HTERT RPE-1 (cell line): ENCODE data around the gene AVL9.
"Not testable (repeated sequence)": the region's sequence is repeated elsewhere in the genome, so short reads cannot be mapped to it uniquely, and the experiment has no call there.

Experiments
- in situ Hi-C: fragments of 300-500 bp; cut with MboI; formaldehyde crosslinking; loops from 4 replicates; pipeline ENCODE4 v1.14.3; 2020; ENCODE audit warnings: low sequenced_read_pairs

The AVL9 gene

GRCh38 chr7:32494946-32495297, 367 bp upstream of the AVL9 start:
- in situ Hi-C loops, result no loop called here

DNA sequence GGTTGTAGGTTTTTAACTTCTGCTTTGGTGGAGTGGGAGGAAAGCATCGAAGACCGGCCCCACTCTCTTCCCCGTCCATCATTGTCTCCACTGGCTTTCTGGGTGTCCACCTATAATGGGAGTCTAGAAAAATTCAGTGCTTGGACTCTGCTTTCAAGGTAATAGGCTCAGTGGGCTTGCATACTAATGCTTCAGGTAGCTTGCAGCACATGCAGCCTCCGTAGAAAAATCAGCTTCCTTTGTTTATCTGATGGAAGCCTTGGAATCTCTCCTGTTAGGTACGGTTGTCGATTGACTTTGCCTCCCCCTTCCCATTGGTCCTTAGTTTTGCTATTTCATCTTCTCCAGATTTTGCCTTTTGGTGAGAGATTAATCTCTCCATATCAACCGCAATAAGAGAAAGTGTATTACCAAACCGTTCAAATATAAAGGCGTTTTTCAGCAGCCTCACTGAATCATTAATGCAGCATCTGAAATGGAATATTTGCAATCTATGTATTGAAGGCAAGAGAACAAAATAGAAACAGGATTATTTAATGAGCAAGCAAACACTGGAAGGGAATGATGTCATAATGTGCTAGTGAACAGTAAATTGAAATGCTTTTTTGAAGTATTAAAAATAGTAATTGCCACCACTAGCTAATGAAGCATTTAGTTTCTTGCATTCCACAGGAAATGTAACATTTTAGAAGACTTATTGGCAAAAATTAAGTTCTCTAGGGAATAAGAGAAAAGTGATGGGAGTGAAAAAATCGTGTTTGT, 944 bp downstream of the AVL9 start:
- in situ Hi-C loops, result no loop called here

- in situ Hi-C loops, result not testable (repeated sequence)
Observed at GRCh38 chr7:32499755-32500154, 4.5 kb downstream of the AVL9 start.

DNA sequence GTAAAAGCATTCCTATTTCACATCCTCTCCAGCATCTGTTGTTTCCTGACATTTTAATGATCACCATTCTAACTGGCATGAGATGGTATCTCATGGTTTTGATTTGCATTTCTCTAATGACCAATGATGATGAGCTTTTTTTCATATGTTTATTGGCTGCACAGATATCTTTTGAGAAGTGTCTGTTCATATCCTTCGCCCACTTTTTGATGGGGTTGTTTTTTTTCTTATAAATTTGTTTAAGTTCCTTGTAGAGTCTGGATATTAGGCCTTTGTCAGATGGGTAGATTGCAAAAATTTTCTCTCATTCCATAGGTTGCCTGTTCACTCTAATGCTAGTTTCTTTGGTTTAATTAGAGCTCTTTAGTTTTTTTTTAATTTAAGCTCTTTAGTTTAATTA, 4.9 kb downstream of the AVL9 start:
- in situ Hi-C loops, result not testable (repeated sequence)

GRCh38 chr7:32500922-32501341, 5.6 kb downstream of the AVL9 start:
- in situ Hi-C loops, result no loop called here

GRCh38 chr7:32501522-32501921, 6.2 kb downstream of the AVL9 start:
- in situ Hi-C loops, result no loop called here

DNA sequence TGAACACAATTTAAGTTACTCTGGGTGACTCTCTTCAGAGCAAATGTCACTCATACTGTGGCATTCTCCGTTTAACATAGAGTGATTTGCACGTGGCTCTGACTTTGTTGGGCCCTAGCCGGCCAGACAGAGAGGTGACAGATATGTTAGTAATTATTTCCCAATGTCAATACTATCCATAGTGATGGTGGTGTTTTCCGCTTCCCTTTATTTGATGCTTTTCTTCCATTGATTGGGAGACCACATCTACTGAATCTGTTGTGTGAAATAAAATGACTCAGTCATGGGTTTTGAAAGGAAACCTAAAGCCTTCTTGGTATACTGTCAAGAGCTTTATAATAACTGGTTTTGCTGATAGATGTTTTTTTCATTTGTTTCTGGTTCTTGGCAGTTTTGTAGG, 7.4 kb downstream of the AVL9 start:
- in situ Hi-C loops, result no loop called here

GRCh38 chr7:32506266-32507054, 11.2 kb downstream of the AVL9 start:
- in situ Hi-C loops, result no loop called here

DNA sequence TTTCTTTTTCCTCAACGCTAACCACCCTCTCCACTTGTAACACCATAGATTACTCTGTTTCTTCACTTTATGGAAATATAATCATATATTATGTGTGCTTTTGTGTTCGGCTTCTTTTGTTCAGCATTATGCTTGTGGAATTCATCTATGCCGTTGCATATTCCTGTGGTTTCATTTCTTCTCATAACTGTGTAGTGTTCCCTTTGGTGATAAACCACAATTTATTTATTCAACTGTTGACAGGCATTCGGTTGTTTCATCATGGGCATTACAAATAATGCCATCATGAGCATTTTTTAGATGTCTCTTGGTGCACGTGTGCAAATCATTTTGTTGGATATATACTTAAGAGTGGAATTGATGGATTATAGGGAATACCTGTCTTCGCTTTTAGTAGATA, 12.1 kb downstream of the AVL9 start:
- in situ Hi-C loops, result no loop called here

- in situ Hi-C loops, result no loop called here
Observed at GRCh38 chr7:32511791-32512190, 16.5 kb downstream of the AVL9 start.

DNA sequence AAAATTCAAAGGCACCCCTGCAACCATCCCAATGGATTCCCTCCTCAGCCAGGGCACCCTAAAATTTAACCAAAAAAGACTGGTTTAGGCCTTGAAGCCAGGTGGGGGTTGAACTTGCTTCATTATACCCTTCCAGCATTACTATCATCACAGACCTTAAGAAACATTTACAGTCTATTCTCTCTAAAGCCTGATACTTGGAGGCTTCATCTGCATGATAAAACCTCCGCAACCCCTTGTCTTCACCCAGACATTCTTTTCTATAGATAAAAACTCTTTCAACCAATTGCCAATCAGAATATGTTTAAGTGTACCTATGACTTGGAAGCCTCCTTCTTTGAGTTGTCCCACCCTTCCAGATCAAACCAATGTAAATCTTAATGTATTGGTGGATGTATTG, 17.9 kb downstream of the AVL9 start:
- in situ Hi-C loops, result no loop called here

DNA sequence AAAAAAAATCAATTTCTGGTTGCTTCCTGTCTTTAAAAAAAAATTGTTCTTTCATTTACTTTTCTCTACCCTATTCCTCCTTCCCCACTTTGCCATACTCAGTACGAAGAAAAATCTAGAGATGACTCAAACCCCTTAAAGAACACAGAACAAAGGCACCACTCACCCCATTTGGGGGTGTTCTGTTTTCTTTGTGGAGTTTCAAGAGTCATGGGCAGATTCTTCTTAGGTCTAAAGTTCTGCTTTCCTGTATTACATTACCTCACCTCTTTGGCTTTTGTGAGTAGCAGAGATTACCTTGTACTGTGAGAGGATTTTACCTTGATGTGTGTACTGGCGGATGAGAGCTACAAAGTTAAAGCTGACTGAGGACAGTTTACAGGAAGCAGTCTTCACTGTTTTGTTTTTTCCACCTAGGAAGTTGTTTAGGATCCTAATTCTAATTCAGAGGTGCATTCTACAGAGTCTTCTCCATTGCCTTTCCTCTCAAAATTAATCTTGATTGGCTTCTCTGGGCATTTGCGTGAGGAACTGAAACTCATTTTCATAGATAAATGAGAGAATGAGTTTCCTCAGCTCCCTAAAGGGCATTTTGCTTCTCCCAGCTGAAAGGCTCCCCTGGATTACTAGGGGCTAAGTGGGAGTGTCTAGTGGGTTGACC, 20.7 kb downstream of the AVL9 start:
- in situ Hi-C loops, result no loop called here

- in situ Hi-C loops, result no loop called here
Observed at GRCh38 chr7:32516551-32517100, 21.3 kb downstream of the AVL9 start.

- in situ Hi-C loops, result no loop called here
Observed at GRCh38 chr7:32518534-32519140, 23.3 kb downstream of the AVL9 start.

- in situ Hi-C loops, result no loop called here
Observed at GRCh38 chr7:32519763-32520162, 24.5 kb downstream of the AVL9 start.

DNA sequence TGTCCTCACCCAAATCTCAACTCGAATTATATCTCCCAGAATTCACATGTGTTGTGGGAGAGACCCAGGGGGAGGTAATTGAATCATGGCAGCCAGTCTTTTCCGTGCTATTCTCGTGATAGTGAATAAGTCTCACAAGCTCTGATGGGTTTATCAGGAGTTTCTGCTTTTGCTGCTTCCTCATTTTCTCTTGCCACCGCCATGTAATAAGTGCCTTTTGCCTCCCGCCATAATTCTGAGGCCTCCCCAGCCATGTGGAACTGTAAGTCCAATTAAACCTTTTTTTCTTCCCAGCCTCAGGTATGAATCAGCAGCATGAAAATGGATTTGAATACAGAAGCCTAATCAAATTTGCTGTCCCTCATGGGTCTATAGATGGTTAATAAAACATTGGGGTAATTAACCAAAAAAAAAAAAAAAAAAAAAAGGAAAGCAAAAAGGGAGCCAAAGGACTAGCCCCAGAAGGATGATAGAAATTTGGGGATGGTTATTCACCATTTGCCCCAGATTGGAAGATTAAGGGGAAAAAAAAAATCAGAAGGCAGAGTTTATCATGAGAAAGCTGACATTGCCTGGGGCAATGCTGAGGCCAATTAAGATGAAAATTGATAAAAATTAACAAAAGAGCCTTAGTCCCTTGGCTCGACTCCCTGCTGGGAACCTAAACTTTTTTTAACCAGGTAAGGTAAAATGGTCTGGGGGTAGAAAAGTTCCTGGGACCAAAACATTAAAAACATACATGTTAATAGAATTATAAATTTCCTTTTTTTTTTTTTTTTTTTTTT, 27.6 kb downstream of the AVL9 start:
- in situ Hi-C loops, result no loop called here

DNA sequence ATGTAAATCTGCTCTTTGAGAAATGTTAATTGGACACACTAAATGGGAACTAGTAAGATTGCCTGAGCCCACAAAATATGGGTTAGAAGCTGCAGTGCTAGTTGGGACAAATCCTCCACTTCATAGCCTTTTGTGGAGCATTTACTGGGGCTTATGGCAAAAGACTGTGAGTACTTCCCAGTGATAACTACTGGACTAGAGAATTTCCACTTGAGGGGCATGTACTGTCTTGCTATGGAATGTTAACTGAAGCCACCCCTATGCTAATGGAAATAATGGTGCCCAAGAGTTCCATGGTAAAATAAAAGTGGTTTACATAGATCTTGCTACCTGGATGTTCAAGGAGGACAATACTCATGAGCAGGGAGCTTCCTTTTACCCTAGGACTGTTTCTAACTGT, 29.3 kb downstream of the AVL9 start:
- in situ Hi-C loops, result no loop called here

DNA sequence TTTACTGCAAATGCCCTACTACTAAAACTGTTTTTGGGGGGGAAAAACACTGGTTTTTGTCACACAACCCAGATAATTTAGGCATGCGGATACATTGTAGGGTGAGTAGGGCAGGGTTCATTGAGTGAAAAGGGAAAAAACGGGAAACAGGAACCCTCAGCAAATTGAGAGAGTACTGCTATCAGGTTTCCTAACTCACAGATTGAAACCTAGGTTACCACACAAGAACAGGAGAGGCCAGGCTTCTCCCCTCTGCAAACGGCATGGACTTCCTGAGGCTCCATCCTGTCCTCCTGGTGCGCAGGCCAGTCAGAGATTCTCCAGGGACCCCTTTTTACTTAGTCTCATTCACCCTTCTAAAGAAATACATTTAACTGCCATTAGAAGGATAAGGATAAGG, 30.6 kb downstream of the AVL9 start:
- in situ Hi-C loops, result no loop called here

DNA sequence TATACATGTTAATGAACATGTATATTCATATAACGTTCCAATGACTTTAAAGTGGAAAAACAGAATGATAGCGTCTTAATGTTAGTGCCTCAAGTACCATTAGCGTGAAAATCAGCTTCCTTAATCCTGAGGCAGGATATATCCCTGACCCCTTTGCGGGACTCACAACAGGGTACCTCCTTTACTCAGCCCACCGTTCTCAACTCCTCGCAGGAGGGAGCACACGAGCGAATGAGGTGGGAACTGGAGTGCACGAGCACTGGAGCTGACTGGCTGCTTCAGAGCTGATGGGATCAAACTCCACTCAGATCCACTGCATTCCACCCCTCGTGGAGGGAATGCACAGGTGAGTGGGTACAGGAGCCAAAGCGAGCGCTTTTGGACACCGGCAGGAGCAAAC, 36.1 kb downstream of the AVL9 start:
- in situ Hi-C loops, result no loop called here

DNA sequence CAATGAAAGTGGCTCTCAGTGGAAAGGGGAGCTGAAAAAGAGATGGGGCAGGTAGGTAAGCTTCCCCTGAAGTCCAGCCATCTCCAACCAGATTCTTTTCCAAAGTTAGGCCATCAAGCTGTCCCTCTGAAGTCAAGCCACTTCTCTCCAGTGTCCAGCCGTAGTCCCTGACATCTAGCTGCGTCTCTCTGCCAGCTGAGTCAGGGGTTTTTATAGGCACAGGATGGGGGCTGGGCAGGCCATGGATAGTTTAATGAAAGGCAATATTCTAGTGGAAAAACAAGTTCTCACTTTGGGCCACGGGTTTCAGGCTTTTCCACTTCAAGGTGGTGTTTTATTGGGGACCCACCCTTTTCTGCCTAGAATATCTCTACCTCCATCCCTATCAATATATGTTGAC, 36.8 kb downstream of the AVL9 start:
- in situ Hi-C loops, result no loop called here
